ENCODE data around the gene CYBRD1. TPM values are rescaled to one million over a fixed set of nuclear protein-coding genes. Genes with fewer than 3 reads are reported as not detected.

CYBRD1 gene
- total RNA-seq, 5 donors from 2014 or later (not counting 1 experiment from before 2014, with no cell fraction given): 0.23 to 1.8 (median 1.0) TPM

GRCh38 chr2:171590116-171590515 lies 67.8 kb downstream of the CYBRD1 start:
- H3K27ac Mint-ChIP-seq: no peak overlapping the region
- Histone ChIP-seq H3K4me1 (ENCODE audit: control insufficient read depth in 1 of 2, extremely low read depth in 1 of 2, insufficient read depth in 2 of 2, low read length in 2 of 2) (no peaks in the 10 kb centered on the region), H3K36me3 (ENCODE audit: control insufficient read depth in 2 of 2, extremely low read depth in 1 of 2, insufficient read depth in 1 of 2, low read length in 1 of 2) (no peaks in the 10 kb centered on the region), H3K4me3 (ENCODE audit: control insufficient read depth in 1 of 2, extremely low read depth in 1 of 2, low read length in 1 of 2) (no peak overlapping the region), H3K27ac (ENCODE audit: low read length) (no peak overlapping the region), H3K27me3 (replicated peaks in 1 of 2; ENCODE audit: control insufficient read depth in 2 of 2, extremely low read depth in 1 of 2, insufficient read depth in 2 of 2, low read length in 1 of 2) (peaks cover 0 to 10% of the 10 kb centered on the region in 2 experiments), H3K9me3 (peaks cover 2% of the 10 kb centered on the region)
- H3K27me3 Mint-ChIP-seq: peaks cover 7 to 27% of the 10 kb centered on the region in 2 donors
- peaks cover 0 to 4% (median 0%) of the 10 kb centered on the region in 3 donors for H3K9me3 Mint-ChIP-seq
- no CpG with 5 or more reads among the region's 1 CpG for WGBS (ENCODE audit: insufficient coverage)
- ChIA-PET CTCF (no interaction called here), POLR2A (no interaction called here)
- no peaks in the 10 kb centered on the region for H3K4me1 Mint-ChIP-seq
- no peak overlapping the region for H3K4me3 Mint-ChIP-seq
- ATAC-seq (replicated peaks in 1 of 4) (no peak), DNase-seq (no peak)
- no peaks in the 10 kb centered on the region for H3K36me3 Mint-ChIP-seq

DNA sequence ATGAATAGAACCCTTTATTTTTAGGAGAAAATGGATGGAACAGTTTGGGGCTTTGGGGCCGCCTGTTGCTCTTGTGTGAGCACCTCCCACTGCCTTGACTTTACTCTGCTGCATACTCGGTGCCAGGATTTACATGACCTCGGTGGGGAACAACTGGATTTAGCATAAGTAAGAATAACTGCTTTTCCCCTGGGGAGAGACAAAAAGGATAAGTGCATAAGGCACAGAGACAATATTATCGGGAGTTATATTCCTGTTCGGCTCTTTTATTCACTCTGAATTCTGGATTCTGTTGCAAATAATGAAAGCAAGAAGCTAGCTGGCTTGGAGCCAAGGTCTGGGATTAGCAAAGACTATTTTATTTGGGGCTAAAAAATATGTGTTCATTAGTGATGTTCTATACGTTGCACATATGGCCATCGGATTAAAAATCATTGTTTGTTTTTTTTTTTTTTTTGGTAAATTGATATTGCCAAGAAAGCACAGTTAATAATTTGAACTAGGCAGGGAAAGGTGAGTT lies 69.8 kb downstream of the CYBRD1 start:
- Mint-ChIP-seq H3K27me3 (peaks cover 5 to 18% of the 10 kb centered on the region in 2 donors), H3K4me1 (no peaks in the 10 kb centered on the region), H3K4me3 (no peak overlapping the region), H3K9me3 (peaks cover 0 to 4% (median 0%) of the 10 kb centered on the region in 3 donors), H3K27ac (no peak overlapping the region), H3K36me3 (no peaks in the 10 kb centered on the region)
- WGBS (ENCODE audit: insufficient coverage): 95% methylated on average over 4 of the region's 7 CpGs
- ChIA-PET POLR2A (no interaction called here), CTCF (no interaction called here)
- no peaks in the 10 kb centered on the region for H3K4me1 ChIP-seq (ENCODE audit: control insufficient read depth in 1 of 2, extremely low read depth in 1 of 2, insufficient read depth in 2 of 2, low read length in 2 of 2)
- no peak for ATAC-seq (replicated peaks in 1 of 4)
- peaks cover 0 to 5% of the 10 kb centered on the region in 2 experiments for H3K27me3 ChIP-seq (replicated peaks in 1 of 2; ENCODE audit: control insufficient read depth in 2 of 2, extremely low read depth in 1 of 2, insufficient read depth in 2 of 2, low read length in 1 of 2)
- H3K4me3 ChIP-seq (ENCODE audit: control insufficient read depth in 1 of 2, extremely low read depth in 1 of 2, low read length in 1 of 2): no peak overlapping the region
- no peak for DNase-seq
- H3K36me3 ChIP-seq (ENCODE audit: control insufficient read depth in 2 of 2, extremely low read depth in 1 of 2, insufficient read depth in 1 of 2, low read length in 1 of 2): no peaks in the 10 kb centered on the region
- H3K9me3 ChIP-seq: peaks cover 2% of the 10 kb centered on the region
- no peak overlapping the region for H3K27ac ChIP-seq (ENCODE audit: low read length)

GRCh38 chr2:171595456-171595855 lies 73.2 kb downstream of the CYBRD1 start:
- peaks cover 1% of the 10 kb centered on the region for H3K9me3 ChIP-seq
- no peak overlapping the region for H3K4me3 Mint-ChIP-seq
- no peaks in the 10 kb centered on the region for H3K36me3 Mint-ChIP-seq
- H3K27ac Mint-ChIP-seq: no peak overlapping the region
- H3K27me3 ChIP-seq (replicated peaks in 1 of 2; ENCODE audit: control insufficient read depth in 2 of 2, extremely low read depth in 1 of 2, insufficient read depth in 2 of 2, low read length in 1 of 2): peaks cover 1 to 2% of the 10 kb centered on the region in 2 experiments
- no peak overlapping the region for H3K4me3 ChIP-seq (ENCODE audit: control insufficient read depth in 1 of 2, extremely low read depth in 1 of 2, low read length in 1 of 2)
- peaks cover 1 to 5% (median 4%) of the 10 kb centered on the region in 3 donors for H3K4me1 Mint-ChIP-seq
- CTCF ChIA-PET: interaction anchor here in 1 of 2 donors (0.7 kb wide), 1 partner anchor 31 kb away, joined by 6 read pairs; no protein-coding TSS in a partner anchor
- H3K27ac ChIP-seq (ENCODE audit: low read length): no peak overlapping the region
- no peaks in the 10 kb centered on the region for H3K4me1 ChIP-seq (ENCODE audit: control insufficient read depth in 1 of 2, extremely low read depth in 1 of 2, insufficient read depth in 2 of 2, low read length in 2 of 2)
- POLR2A ChIA-PET: no interaction called here
- ATAC-seq (replicated peaks in 1 of 4) (no peak), DNase-seq (no peak)
- peaks cover 7 to 16% of the 10 kb centered on the region in 2 donors for H3K27me3 Mint-ChIP-seq
- H3K36me3 ChIP-seq (ENCODE audit: control insufficient read depth in 2 of 2, extremely low read depth in 1 of 2, insufficient read depth in 1 of 2, low read length in 1 of 2): no peaks in the 10 kb centered on the region
- H3K9me3 Mint-ChIP-seq: peaks cover 0 to 2% (median 0%) of the 10 kb centered on the region in 3 donors

DNA sequence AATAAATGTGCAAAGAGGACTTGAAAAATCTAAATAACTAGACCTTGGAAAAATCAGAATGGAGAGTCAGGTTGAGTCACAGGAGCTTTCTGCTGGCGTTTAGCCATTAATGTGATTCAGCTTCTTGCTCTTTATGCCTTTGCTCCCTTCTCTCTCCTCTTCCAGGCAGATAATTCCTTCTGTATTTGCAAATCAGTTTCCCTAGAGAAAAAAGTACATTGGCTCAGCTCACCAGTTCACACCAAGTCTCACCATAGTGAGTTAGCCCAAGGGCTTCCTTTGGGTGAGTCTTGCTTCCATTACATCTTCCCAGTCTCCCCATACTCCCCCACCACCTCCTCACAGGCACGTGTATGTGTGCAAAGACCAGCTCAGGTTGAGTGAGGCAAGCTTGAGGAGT lies 73.6 kb downstream of the CYBRD1 start:
- Histone ChIP-seq H3K4me3 (ENCODE audit: control insufficient read depth in 1 of 2, extremely low read depth in 1 of 2, low read length in 1 of 2) (no peak overlapping the region), H3K27me3 (replicated peaks in 1 of 2; ENCODE audit: control insufficient read depth in 2 of 2, extremely low read depth in 1 of 2, insufficient read depth in 2 of 2, low read length in 1 of 2) (peaks cover 2 to 5% of the 10 kb centered on the region in 2 experiments), H3K36me3 (ENCODE audit: control insufficient read depth in 2 of 2, extremely low read depth in 1 of 2, insufficient read depth in 1 of 2, low read length in 1 of 2) (no peaks in the 10 kb centered on the region), H3K9me3 (no peaks in the 10 kb centered on the region), H3K27ac (ENCODE audit: low read length) (no peak overlapping the region), H3K4me1 (ENCODE audit: control insufficient read depth in 1 of 2, extremely low read depth in 1 of 2, insufficient read depth in 2 of 2, low read length in 2 of 2) (no peaks in the 10 kb centered on the region)
- Mint-ChIP-seq H3K27ac (no peak overlapping the region), H3K9me3 (no peaks in the 10 kb centered on the region), H3K4me1 (peaks cover 1 to 5% (median 4%) of the 10 kb centered on the region in 3 donors), H3K27me3 (peaks cover 9 to 13% of the 10 kb centered on the region in 2 donors), H3K4me3 (no peak overlapping the region), H3K36me3 (no peaks in the 10 kb centered on the region)
- ATAC-seq (replicated peaks in 1 of 4): no peak
- CTCF ChIA-PET: no interaction called here
- WGBS (ENCODE audit: insufficient coverage): no CpG with 5 or more reads among the region's 2 CpGs
- POLR2A ChIA-PET: interaction anchor here in 1 of 2 donors (0.6 kb wide), 1 partner anchor 178 kb away, joined by 4 read pairs; no protein-coding TSS in a partner anchor
- no peak for DNase-seq

GRCh38 chr2:171598713-171599319 lies 76.5 kb downstream of the CYBRD1 start:
- Histone ChIP-seq H3K27ac (ENCODE audit: low read length) (no peak overlapping the region), H3K36me3 (ENCODE audit: control insufficient read depth in 2 of 2, extremely low read depth in 1 of 2, insufficient read depth in 1 of 2, low read length in 1 of 2) (no peaks in the 10 kb centered on the region), H3K4me3 (ENCODE audit: control insufficient read depth in 1 of 2, extremely low read depth in 1 of 2, low read length in 1 of 2) (no peak overlapping the region), H3K4me1 (ENCODE audit: control insufficient read depth in 1 of 2, extremely low read depth in 1 of 2, insufficient read depth in 2 of 2, low read length in 2 of 2) (no peaks in the 10 kb centered on the region), H3K27me3 (replicated peaks in 1 of 2; ENCODE audit: control insufficient read depth in 2 of 2, extremely low read depth in 1 of 2, insufficient read depth in 2 of 2, low read length in 1 of 2) (peaks cover 2 to 3% of the 10 kb centered on the region in 2 experiments), H3K9me3 (no peaks in the 10 kb centered on the region)
- peak; percentile 85 to 97 (median 94) for ATAC-seq (replicated peaks in 1 of 4)
- ChIA-PET POLR2A (interaction anchor here in 1 of 2 donors (0.5 kb wide), 1 partner anchor 92 kb away, joined by 3 read pairs; no protein-coding TSS in a partner anchor), CTCF (interaction anchor here (0.5 to 1.0 kb wide), 6 partner anchors 11 to 867 kb away, joined by 3 to 5 read pairs (median 3); no protein-coding TSS in a partner anchor)
- peak in 30 of 35 experiments; percentile 3 to 74 (median 29) for DNase-seq
- Mint-ChIP-seq H3K4me1 (peaks cover 1 to 5% (median 4%) of the 10 kb centered on the region in 3 donors), H3K4me3 (no peak overlapping the region), H3K9me3 (no peaks in the 10 kb centered on the region), H3K36me3 (no peaks in the 10 kb centered on the region), H3K27ac (no peak overlapping the region), H3K27me3 (peaks cover 2 to 7% of the 10 kb centered on the region in 2 donors)
- no CpG with 5 or more reads among the region's 7 CpGs for WGBS (ENCODE audit: insufficient coverage)

- no peak overlapping the region for H3K4me3 ChIP-seq (ENCODE audit: control insufficient read depth in 1 of 2, extremely low read depth in 1 of 2, low read length in 1 of 2)
- ChIA-PET POLR2A (interaction anchor here in 1 of 2 donors (0.7 kb wide), 1 partner anchor 11 kb away, joined by 4 read pairs; no protein-coding TSS in a partner anchor), CTCF (interaction anchor here (0.6 to 1.0 kb wide), 4 partner anchors 10 to 828 kb away, joined by 3 read pairs; no protein-coding TSS in a partner anchor)
- H3K36me3 ChIP-seq (ENCODE audit: control insufficient read depth in 2 of 2, extremely low read depth in 1 of 2, insufficient read depth in 1 of 2, low read length in 1 of 2): no peaks in the 10 kb centered on the region
- ATAC-seq (replicated peaks in 1 of 4) (no peak), DNase-seq (no peak)
- H3K27ac ChIP-seq (ENCODE audit: low read length): no peak overlapping the region
- Mint-ChIP-seq H3K27ac (no peak overlapping the region), H3K4me3 (no peak overlapping the region), H3K27me3 (peaks cover 2 to 8% of the 10 kb centered on the region in 2 donors), H3K9me3 (no peaks in the 10 kb centered on the region), H3K4me1 (peaks cover 1 to 5% (median 4%) of the 10 kb centered on the region in 3 donors), H3K36me3 (no peaks in the 10 kb centered on the region)
- no peaks in the 10 kb centered on the region for H3K9me3 ChIP-seq
- peaks cover 2 to 6% of the 10 kb centered on the region in 2 experiments for H3K27me3 ChIP-seq (replicated peaks in 1 of 2; ENCODE audit: control insufficient read depth in 2 of 2, extremely low read depth in 1 of 2, insufficient read depth in 2 of 2, low read length in 1 of 2)
- no peaks in the 10 kb centered on the region for H3K4me1 ChIP-seq (ENCODE audit: control insufficient read depth in 1 of 2, extremely low read depth in 1 of 2, insufficient read depth in 2 of 2, low read length in 2 of 2)
Observed at GRCh38 chr2:171600126-171600525, 77.9 kb downstream of the CYBRD1 start.
